Fibroblast of pulmonary artery (primary cell): Measurements from ENCODE around the gene CACNA1B.

ENCODE experiments used
- DNase-seq: peaks from one replicate; pipeline ENCODE4 v3.0.0-alpha.2; 2010; ENCODE audit warnings: low read depth
- H3K4me3 ChIP-seq: replicated peaks from 2 replicates; pipeline ENCODE4 v1.5.1; 2011; ENCODE audit warnings: low read depth, mild to moderate bottlenecking, control low read depth, low read length, moderate library complexity
- TF ChIP-seq, protein P1 (sequence below): IDR thresholded peaks from 2 replicates; pipeline ENCODE4 v1.5.1; 2011; ENCODE audit warnings: mild to moderate bottlenecking, control low read depth, low read length, inconsistent platforms; ENCODE audit errors: missing control alignments

CACNA1B gene

DNA sequence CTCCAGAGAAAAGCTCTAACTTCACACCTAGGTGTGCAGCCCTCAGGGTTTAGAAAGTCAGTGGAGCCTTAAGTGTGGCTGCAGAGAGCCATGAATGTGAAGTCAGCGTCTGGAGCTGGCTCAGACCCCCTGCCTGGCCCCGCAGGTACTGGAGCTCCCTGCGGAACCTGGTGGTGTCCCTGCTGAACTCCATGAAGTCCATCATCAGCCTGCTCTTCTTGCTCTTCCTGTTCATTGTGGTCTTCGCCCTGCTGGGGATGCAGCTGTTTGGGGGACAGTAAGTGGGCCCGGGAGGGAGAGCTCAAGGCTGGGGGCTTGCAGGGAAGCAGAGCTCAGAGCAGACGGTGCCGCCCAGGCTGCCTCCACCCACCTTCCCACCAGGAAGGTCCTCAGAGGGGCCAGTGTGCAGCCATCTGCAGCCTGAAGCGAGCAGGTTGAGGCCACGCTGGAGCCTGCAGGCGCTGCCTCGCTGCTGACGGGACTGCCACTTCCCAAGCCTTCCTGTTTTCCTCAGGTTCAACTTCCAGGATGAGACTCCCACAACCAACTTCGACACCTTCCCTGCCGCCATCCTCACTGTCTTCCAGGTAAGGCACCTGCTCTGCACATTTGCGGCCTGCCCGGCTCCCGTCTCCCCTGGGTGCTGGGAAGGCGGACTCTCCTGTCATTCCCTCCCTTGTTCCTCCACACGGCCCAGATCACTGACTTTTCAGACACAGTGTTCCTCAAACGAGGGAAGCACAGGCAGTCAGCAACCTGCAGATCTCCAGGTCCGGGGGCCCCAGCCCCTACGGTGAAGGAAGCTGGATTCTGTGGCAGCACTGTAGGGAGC lies 108.9 kb downstream of the CACNA1B start:
- DNase-seq, result no peak
- TF ChIP-seq, protein P1, sequence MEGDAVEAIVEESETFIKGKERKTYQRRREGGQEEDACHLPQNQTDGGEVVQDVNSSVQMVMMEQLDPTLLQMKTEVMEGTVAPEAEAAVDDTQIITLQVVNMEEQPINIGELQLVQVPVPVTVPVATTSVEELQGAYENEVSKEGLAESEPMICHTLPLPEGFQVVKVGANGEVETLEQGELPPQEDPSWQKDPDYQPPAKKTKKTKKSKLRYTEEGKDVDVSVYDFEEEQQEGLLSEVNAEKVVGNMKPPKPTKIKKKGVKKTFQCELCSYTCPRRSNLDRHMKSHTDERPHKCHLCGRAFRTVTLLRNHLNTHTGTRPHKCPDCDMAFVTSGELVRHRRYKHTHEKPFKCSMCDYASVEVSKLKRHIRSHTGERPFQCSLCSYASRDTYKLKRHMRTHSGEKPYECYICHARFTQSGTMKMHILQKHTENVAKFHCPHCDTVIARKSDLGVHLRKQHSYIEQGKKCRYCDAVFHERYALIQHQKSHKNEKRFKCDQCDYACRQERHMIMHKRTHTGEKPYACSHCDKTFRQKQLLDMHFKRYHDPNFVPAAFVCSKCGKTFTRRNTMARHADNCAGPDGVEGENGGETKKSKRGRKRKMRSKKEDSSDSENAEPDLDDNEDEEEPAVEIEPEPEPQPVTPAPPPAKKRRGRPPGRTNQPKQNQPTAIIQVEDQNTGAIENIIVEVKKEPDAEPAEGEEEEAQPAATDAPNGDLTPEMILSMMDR, result no peak
- no peak overlapping the region for H3K4me3 ChIP-seq

DNA sequence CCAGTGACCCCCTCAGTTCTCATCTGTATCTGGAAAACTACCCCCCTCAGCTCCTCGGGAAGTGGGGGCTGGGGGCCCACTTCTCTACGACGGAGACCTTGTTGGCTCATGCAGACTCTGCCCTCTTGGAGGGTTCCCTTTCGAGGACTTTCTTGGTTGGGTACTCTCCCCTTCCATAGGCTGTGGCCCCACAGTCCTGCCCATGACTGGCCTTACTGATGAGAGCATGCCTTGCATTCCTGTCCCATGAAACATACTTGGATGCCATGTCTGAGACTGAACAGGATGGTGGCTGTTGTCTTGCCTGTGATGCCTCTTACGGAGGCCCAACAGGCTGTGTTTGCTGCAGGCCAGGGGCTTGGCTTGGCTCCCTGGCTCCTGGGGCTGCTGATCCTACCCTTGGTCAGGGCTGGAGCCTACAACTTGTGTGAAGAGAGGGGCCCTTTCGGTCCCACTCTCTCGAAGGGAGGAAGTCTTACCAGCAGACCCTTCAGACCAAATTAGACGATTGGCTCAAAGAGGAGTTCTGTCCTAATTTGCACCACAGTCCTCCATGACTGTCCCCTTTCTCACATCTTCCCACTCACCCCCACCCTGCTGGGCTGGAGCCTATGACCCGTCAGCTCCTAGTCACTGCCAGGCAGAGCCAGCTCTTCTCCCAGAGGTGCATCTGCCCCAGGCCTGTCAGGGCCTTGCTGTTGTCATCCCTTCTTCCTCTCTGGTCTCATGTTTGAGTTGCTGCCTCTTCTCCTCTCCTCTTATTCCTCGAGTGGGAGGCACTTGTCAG lies 109.9 kb downstream of the CACNA1B start:
- TF ChIP-seq, protein P1, result no peak
- no peak overlapping the region for H3K4me3 ChIP-seq
- no peak for DNase-seq

DNA sequence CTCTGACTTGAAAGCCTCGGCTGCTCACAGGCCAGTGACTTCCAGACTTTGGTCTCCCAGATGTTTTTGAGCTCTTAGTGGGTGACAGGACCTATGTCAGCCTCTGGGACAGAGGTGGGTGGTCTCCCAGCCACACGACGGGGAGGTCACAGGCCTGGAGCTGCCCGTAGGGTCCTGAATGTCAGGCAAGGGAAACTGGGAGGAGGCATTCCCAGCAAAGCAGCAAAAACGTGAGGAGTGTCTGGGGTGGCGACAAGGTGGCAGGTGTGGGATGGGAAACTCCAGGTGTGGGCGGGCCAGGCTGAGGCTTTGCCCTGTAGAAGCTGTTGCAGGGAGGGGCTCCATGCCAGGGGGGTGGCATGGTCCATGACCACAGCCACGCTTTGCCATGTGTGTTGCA lies 110.5 kb downstream of the CACNA1B start:
- no peak for DNase-seq
- no peak overlapping the region for H3K4me3 ChIP-seq
- TF ChIP-seq, protein P1, result no peak

DNA sequence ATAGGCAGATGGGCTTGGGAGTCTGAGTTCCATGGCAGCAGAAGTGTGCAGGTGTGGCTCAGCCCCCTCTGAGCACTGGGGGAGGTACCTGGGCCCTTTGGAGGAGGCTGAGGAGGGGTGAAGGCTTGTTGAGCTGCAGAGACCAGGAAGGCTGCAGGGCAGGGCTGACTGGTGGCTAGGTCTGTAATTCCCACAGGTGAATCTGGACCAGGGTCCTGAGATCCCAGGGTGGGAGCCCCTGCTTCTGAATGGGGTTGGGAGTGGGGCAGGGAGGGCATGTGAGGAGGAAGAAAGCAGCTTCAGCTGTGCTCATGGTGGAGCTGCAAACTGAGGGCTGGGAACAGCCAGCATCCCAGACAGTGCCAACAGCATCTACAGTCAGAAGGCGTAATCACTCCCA lies 111.1 kb downstream of the CACNA1B start:
- H3K4me3 ChIP-seq, result no peak overlapping the region
- no peak for DNase-seq
- TF ChIP-seq, protein P1, result no peak

DNA sequence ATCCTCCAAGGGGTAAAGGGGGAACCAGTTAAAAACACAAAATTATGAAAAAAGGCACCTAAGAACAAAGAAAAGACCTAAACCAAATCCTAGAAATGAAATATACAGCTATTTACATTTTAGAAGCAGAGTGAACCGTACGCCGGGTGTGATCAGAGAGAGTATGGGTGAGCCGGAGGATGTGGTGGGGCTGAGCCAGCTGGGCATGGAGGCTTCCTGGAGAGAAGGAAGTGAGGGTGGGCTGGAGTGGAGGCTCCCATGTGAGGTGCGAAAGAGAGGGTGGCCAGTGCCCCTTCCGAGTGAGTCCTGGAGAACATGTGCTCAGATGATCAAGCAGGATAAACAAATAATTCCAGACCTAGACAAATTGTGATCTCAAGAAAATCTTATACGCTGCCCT lies 111.6 kb downstream of the CACNA1B start:
- TF ChIP-seq, protein P1, result no peak
- no peak for DNase-seq
- H3K4me3 ChIP-seq, result no peak overlapping the region

DNA sequence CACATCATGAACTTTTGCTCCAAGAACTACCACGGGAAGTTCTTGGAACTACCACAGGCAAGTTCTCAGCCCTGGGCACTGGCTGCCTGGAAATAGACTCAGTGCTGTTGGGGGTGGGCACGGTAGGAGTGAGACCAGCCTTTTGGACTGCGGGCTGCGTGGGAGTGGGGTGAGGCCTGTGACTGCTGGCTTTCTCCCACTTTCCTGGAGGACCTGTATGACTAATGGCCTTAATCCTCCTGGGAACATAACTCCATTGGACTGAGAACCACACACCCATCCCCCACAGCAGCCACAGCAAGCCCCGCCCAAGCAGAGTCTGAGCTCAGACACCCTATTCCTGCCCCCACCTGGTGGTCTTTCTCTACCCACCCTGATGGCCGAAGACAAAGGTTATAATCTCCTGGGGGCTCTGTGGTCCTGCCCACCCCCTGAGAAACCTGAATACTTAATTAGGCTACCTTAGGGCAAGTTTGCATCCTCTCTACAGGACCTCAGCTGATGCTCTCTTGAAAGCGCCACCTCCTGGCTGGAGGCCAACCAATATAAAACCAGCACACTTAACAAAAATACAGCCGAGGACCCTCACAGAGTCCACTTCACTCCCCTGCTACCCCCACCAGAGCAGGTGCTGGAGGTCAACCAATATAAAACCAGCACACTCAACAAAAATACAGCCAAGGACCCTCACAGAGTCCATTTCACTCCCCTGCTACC lies 112.6 kb downstream of the CACNA1B start:
- no peak for DNase-seq
- TF ChIP-seq, protein P1, result no peak
- H3K4me3 ChIP-seq, result no peak overlapping the region
